ENCODE data around the gene TIMM50.

- TF ChIP-seq CTCF (IDR thresholded peaks at IDR 0.05) (no peak), POLR2AphosphoS5 (IDR thresholded peaks at IDR 0.05) (no peak)
Measured at GRCh38 chr19:39467941-39468340, 12.7 kb upstream of the TIMM50 start.
